Glutamatergic neuron (in vitro differentiated cells): ENCODE measurements around the gene TSHZ2. TPM values are rescaled to one million over a fixed set of nuclear protein-coding genes. Genes with fewer than 3 reads are reported as not detected.

Experiments used
- DNase-seq: peaks from one replicate; pipeline ENCODE4 v3.0.0; 2022
- H3K27ac Mint-ChIP-seq: one replicate; pipeline ENCODE4 v1.8.0; 2020; ENCODE audit warnings: mild to moderate bottlenecking, mixed read lengths, inconsistent platforms; ENCODE audit not compliant: unreplicated experiment
- H3K27me3 Mint-ChIP-seq: one replicate; pipeline ENCODE4 v1.8.0; 2020; ENCODE audit warnings: mild to moderate bottlenecking, moderate library complexity, mixed read lengths, inconsistent platforms; ENCODE audit not compliant: unreplicated experiment
- H3K36me3 Mint-ChIP-seq: one replicate; pipeline ENCODE4 v1.8.0; 2020; ENCODE audit warnings: mild to moderate bottlenecking, mixed read lengths, inconsistent platforms; ENCODE audit not compliant: unreplicated experiment
- H3K4me1 Mint-ChIP-seq: one replicate; pipeline ENCODE4 v1.8.0; 2020; ENCODE audit warnings: mild to moderate bottlenecking, low read depth, mixed read lengths, inconsistent platforms; ENCODE audit not compliant: unreplicated experiment
- H3K4me3 Mint-ChIP-seq: one replicate; pipeline ENCODE4 v1.8.0; 2020; ENCODE audit warnings: mild to moderate bottlenecking, mixed read lengths, inconsistent platforms; ENCODE audit not compliant: unreplicated experiment
- H3K9me3 Mint-ChIP-seq: one replicate; pipeline ENCODE4 v1.8.0; 2020; ENCODE audit warnings: mild to moderate bottlenecking, moderate library complexity, mixed read lengths, inconsistent platforms; ENCODE audit not compliant: unreplicated experiment
- total RNA-seq: library from RNA; stranded (reverse); fragmentation: NEBNext Ultra II Directional; extraction: Animal tissue kit (Norgen Biotek cat#: 25700); gene quantifications from one replicate; pipeline ENCODE4 v1.2.1, GENCODE V29; 2021; ENCODE audit not compliant: unreplicated experiment
- TF ChIP-seq, protein P1 (sequence below): fragments of 200-600 bp; sonication (generic); IDR thresholded peaks from one replicate; pipeline ENCODE4 v1.5.0; 2021; ENCODE audit not compliant: partially characterized antibody, unreplicated experiment

Gene TSHZ2
- total RNA-seq, 1 donor from 2014 or later: 10.0 TPM

DNA sequence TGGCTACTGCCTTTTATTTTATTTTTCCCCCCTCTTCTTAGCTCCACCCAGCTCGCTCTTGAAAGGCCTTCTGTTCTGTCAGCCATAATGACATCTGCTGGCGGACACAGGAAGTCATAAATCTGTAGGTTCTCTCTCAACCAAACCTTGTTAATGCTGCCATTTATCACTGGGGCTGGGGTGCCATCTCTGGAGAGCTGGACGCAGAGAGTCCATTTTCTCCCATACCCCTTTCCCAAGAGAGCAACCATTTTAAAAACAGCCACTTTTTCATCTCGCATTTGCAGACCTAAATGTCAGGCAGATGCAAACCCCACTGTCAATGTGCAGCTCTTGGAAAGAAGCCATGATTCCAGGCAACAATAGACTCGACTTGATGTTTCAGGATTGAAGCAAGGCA is 13.0 kb upstream of the TSHZ2 start:
- no peak for DNase-seq
- H3K36me3 Mint-ChIP-seq: no peaks in the 10 kb centered on the region
- H3K4me1 Mint-ChIP-seq: peaks cover 26% of the 10 kb centered on the region
- TF ChIP-seq, protein P1, sequence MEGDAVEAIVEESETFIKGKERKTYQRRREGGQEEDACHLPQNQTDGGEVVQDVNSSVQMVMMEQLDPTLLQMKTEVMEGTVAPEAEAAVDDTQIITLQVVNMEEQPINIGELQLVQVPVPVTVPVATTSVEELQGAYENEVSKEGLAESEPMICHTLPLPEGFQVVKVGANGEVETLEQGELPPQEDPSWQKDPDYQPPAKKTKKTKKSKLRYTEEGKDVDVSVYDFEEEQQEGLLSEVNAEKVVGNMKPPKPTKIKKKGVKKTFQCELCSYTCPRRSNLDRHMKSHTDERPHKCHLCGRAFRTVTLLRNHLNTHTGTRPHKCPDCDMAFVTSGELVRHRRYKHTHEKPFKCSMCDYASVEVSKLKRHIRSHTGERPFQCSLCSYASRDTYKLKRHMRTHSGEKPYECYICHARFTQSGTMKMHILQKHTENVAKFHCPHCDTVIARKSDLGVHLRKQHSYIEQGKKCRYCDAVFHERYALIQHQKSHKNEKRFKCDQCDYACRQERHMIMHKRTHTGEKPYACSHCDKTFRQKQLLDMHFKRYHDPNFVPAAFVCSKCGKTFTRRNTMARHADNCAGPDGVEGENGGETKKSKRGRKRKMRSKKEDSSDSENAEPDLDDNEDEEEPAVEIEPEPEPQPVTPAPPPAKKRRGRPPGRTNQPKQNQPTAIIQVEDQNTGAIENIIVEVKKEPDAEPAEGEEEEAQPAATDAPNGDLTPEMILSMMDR: no peak
- H3K4me3 Mint-ChIP-seq: peak overlapping the region; percentile 35
- peak overlapping the region; percentile 83 for H3K27ac Mint-ChIP-seq
- H3K27me3 Mint-ChIP-seq: no peaks in the 10 kb centered on the region
- no peaks in the 10 kb centered on the region for H3K9me3 Mint-ChIP-seq

DNA sequence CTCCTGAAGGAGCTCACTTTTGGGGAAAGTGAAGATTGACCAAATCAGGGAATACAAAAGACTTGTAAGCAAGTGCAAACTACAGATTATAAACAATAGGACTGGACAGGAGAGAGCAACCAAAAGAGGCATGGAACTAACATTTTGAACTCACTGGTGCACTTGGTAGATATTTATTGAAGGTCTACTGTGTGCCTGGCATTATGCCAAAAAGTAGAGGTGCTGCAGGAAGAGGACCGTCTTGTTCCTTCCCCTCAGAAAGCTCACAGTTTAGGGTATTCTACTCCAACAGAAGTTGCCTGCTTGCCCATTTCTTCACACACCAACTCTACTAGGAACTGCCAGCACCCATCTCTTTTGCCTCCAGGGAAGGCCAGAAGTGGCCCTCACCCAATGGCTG is 10.0 kb upstream of the TSHZ2 start:
- TF ChIP-seq, protein P1: no peak
- no peak for DNase-seq
- H3K36me3 Mint-ChIP-seq: no peaks in the 10 kb centered on the region
- no peaks in the 10 kb centered on the region for H3K27me3 Mint-ChIP-seq
- H3K4me3 Mint-ChIP-seq: no peak overlapping the region
- H3K27ac Mint-ChIP-seq: no peak overlapping the region
- H3K4me1 Mint-ChIP-seq: peaks cover 23% of the 10 kb centered on the region
- no peaks in the 10 kb centered on the region for H3K9me3 Mint-ChIP-seq

DNA sequence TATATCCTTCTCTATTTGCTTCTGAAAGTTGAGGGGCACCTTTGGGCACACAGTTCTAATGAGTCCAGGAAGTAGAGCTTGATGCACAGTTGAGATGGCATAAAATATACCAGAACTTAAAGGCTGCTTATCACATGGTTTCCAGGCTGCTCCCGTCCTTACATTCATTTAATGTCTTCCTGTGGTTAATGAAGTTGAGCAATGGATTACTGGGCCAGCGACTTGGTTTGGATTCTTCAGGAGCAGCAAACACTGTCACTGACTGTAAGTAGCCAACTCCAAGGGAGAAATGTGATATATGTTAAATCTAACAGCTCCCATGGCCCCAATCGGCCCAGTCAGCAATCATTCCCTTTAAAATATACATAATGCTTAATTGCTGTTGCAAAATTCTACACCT is 9.0 kb upstream of the TSHZ2 start:
- H3K27me3 Mint-ChIP-seq: peaks cover 2% of the 10 kb centered on the region
- no peak overlapping the region for H3K27ac Mint-ChIP-seq
- H3K36me3 Mint-ChIP-seq: no peaks in the 10 kb centered on the region
- no peak for DNase-seq
- peaks cover 16% of the 10 kb centered on the region for H3K4me1 Mint-ChIP-seq
- no peaks in the 10 kb centered on the region for H3K9me3 Mint-ChIP-seq
- TF ChIP-seq, protein P1: no peak
- H3K4me3 Mint-ChIP-seq: no peak overlapping the region

DNA sequence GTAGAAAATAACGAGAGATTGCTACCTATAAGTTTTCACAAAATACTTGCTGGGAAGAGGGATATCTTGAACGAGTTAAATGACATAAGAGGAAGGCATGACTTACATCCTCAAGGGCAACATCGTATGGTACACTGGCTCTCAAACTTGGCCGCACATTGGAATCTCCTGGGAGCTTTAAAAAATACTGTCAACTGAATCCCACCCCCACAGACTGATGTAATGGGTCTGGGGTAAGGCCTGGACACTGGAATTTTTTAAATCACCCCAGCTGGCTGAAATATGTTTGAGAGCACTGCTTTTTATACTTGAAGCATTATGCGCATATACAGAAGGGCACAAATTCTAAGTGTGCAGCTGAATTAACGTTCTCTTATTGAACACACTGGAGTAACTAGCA is 8.0 kb upstream of the TSHZ2 start:
- TF ChIP-seq, protein P1: no peak
- Mint-ChIP-seq H3K4me3 (no peak overlapping the region), H3K9me3 (no peaks in the 10 kb centered on the region), H3K27ac (no peak overlapping the region), H3K36me3 (no peaks in the 10 kb centered on the region), H3K27me3 (peaks cover 2% of the 10 kb centered on the region), H3K4me1 (peaks cover 10% of the 10 kb centered on the region)
- no peak for DNase-seq

DNA sequence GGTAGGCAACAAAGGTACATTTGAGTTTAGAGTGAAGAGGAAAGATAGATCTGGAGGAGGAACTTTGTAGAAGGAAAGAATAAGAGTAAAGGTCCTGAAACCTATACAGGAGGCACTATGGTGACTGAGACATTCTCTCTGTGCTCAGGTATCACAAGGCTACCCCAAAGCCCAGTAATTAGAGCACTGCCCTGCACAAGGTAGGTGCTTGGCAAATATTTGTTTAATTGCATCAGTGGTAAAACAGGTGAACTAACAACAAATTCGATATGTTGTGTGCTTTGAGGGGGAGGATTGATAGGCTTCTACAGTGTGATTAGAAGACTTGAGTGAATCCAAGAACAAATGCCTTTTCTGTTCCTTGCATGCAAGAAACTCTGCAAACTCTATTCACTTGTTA is 6.8 kb upstream of the TSHZ2 start:
- no peaks in the 10 kb centered on the region for H3K36me3 Mint-ChIP-seq
- H3K4me3 Mint-ChIP-seq: no peak overlapping the region
- TF ChIP-seq, protein P1: no peak
- peaks cover 2% of the 10 kb centered on the region for H3K27me3 Mint-ChIP-seq
- H3K4me1 Mint-ChIP-seq: peaks cover 7% of the 10 kb centered on the region
- H3K27ac Mint-ChIP-seq: no peak overlapping the region
- DNase-seq: no peak
- no peaks in the 10 kb centered on the region for H3K9me3 Mint-ChIP-seq
